Urinary bladder (tissue), 4 donors: ENCODE data around the gene ELMO1. TPM values are rescaled to one million over a fixed set of nuclear protein-coding genes. Genes with fewer than 3 reads are reported as not detected.

Experiments
- DNase-seq: peaks from one replicate; pipeline ENCODE4 v3.0.0-alpha.2; 2015; ENCODE audit errors: extremely low spot score
- H3K27ac ChIP-seq: one replicate; pipeline ENCODE4 v1.5.1; 2013; ENCODE audit warnings: low read depth, mild to moderate bottlenecking, moderate library complexity
- H3K36me3 ChIP-seq: one replicate; pipeline ENCODE4 v1.6.1; 2013; ENCODE audit warnings: mild to moderate bottlenecking, moderate library complexity; ENCODE audit not compliant: insufficient read depth
- H3K4me1 ChIP-seq: one replicate; pipeline ENCODE4 v1.6.1; 2013; ENCODE audit warnings: mild to moderate bottlenecking, moderate library complexity; ENCODE audit not compliant: insufficient read depth
- H3K4me3 ChIP-seq: one replicate; pipeline ENCODE4 v1.5.1; 2013; ENCODE audit warnings: low read depth, low read length
- WGBS: extraction: QIAGEN DNeasy Blood & Tissue Kit; methylation state at CpG from one replicate; pipeline ENCODE4 v1.1.7; 2013; 5-methylcytosine and 5-hydroxymethylcytosine counted together
- polyA plus RNA-seq: library from polyadenylated mRNA; stranded (reverse); fragments of 200-250 nt; gene quantifications from one replicate; pipeline ENCODE4 v1.2.3, GENCODE V29; 2013
- total RNA-seq: library from RNA; depleted of rRNA; stranded (reverse); fragments of >200 nt; gene quantifications from one replicate; pipeline ENCODE4 v1.2.3, GENCODE V29; 2014
- donor health status: healthy with polysubstance abuse.
- donor health status: healthy.

The ELMO1 gene
- total and polyA plus RNA-seq, 2 donors, result 14.1 to 86.7 TPM

GRCh38 chr7:37235813-37236212, 212.9 kb downstream of the ELMO1 start:
- Histone ChIP-seq H3K4me3 (no peak overlapping the region), H3K36me3 (no peaks in the 10 kb centered on the region), H3K4me1 (no peaks in the 10 kb centered on the region), H3K27ac (no peak overlapping the region)
- 61% methylated on average over 4 of the region's 4 CpGs for WGBS
- DNase-seq, result no peak

GRCh38 chr7:37234928-37235327, 213.7 kb downstream of the ELMO1 start:
- Histone ChIP-seq H3K4me1 (no peaks in the 10 kb centered on the region), H3K4me3 (no peak overlapping the region), H3K27ac (no peak overlapping the region), H3K36me3 (no peaks in the 10 kb centered on the region)
- no peak for DNase-seq
- 21% methylated on average over 1 of the region's 1 CpG for WGBS

GRCh38 chr7:37234334-37234733, 214.3 kb downstream of the ELMO1 start:
- WGBS, result 64% methylated on average over 3 of the region's 3 CpGs
- Histone ChIP-seq H3K27ac (no peak overlapping the region), H3K4me3 (no peak overlapping the region), H3K36me3 (no peaks in the 10 kb centered on the region), H3K4me1 (no peaks in the 10 kb centered on the region)
- DNase-seq, result no peak

GRCh38 chr7:37231613-37232012, 217.1 kb downstream of the ELMO1 start:
- H3K27ac ChIP-seq, result no peak overlapping the region
- 97% methylated on average over 6 of the region's 6 CpGs for WGBS

GRCh38 chr7:37230221-37230620, 218.4 kb downstream of the ELMO1 start:
- 85% methylated on average over 4 of the region's 4 CpGs for WGBS
- no peak for DNase-seq
- H3K4me3 ChIP-seq, result no peak overlapping the region
- H3K36me3 ChIP-seq, result no peaks in the 10 kb centered on the region
- no peaks in the 10 kb centered on the region for H3K4me1 ChIP-seq
- H3K27ac ChIP-seq, result no peak overlapping the region

More at GRCh38 chr7:37231613-37232012, 217.1 kb downstream of the ELMO1 start:
- Histone ChIP-seq H3K4me3 (no peak overlapping the region), H3K36me3 (no peaks in the 10 kb centered on the region), H3K4me1 (no peaks in the 10 kb centered on the region)
- DNase-seq, result no peak

GRCh38 chr7:37229381-37229780, 219.3 kb downstream of the ELMO1 start:
- no peak overlapping the region for H3K4me3 ChIP-seq
- 23% methylated on average over 1 of the region's 1 CpG for WGBS

GRCh38 chr7:37225285-37225969, 223.2 kb downstream of the ELMO1 start:
- H3K4me3 ChIP-seq, result no peak overlapping the region
- H3K27ac ChIP-seq, result no peak overlapping the region
- WGBS, result 45% methylated on average over 7 of the region's 7 CpGs
- no peak for DNase-seq
- no peaks in the 10 kb centered on the region for H3K4me1 ChIP-seq
- H3K36me3 ChIP-seq, result no peaks in the 10 kb centered on the region

More at GRCh38 chr7:37229381-37229780, 219.3 kb downstream of the ELMO1 start:
- no peak overlapping the region for H3K27ac ChIP-seq
- H3K36me3 ChIP-seq, result no peaks in the 10 kb centered on the region
- no peaks in the 10 kb centered on the region for H3K4me1 ChIP-seq
- DNase-seq, result no peak

- no peak overlapping the region for H3K27ac ChIP-seq
- no peak overlapping the region for H3K4me3 ChIP-seq
- no peaks in the 10 kb centered on the region for H3K4me1 ChIP-seq
- H3K36me3 ChIP-seq, result no peaks in the 10 kb centered on the region
- no peak for DNase-seq
- WGBS, result 88% methylated on average over 10 of the region's 10 CpGs
These were observed 223.9 kb downstream of the ELMO1 start for GRCh38 chr7:37224746-37225145.

GRCh38 chr7:37220664-37221063, 228.0 kb downstream of the ELMO1 start:
- 91% methylated on average over 6 of the region's 6 CpGs for WGBS
- DNase-seq, result no peak
- H3K27ac ChIP-seq, result no peak overlapping the region

GRCh38 chr7:37218956-37219355, 229.7 kb downstream of the ELMO1 start:
- DNase-seq, result no peak
- WGBS, result 51% methylated on average over 3 of the region's 3 CpGs
- no peak overlapping the region for H3K4me3 ChIP-seq
- H3K27ac ChIP-seq, result no peak overlapping the region
- H3K36me3 ChIP-seq, result no peaks in the 10 kb centered on the region
- H3K4me1 ChIP-seq, result no peaks in the 10 kb centered on the region

More at GRCh38 chr7:37220664-37221063, 228.0 kb downstream of the ELMO1 start:
- no peaks in the 10 kb centered on the region for H3K36me3 ChIP-seq
- no peaks in the 10 kb centered on the region for H3K4me1 ChIP-seq
- H3K4me3 ChIP-seq, result no peak overlapping the region

GRCh38 chr7:37216923-37217322, 231.7 kb downstream of the ELMO1 start:
- WGBS, result 53% methylated on average over 2 of the region's 2 CpGs
- H3K4me1 ChIP-seq, result peaks cover 2% of the 10 kb centered on the region
- no peak overlapping the region for H3K27ac ChIP-seq
- no peak overlapping the region for H3K4me3 ChIP-seq
- H3K36me3 ChIP-seq, result no peaks in the 10 kb centered on the region
- DNase-seq, result no peak

- WGBS, result 79% methylated on average over 10 of the region's 10 CpGs
- H3K4me3 ChIP-seq, result no peak overlapping the region
- no peaks in the 10 kb centered on the region for H3K36me3 ChIP-seq
- H3K27ac ChIP-seq, result no peak overlapping the region
- no peak for DNase-seq
- H3K4me1 ChIP-seq, result peaks cover 2% of the 10 kb centered on the region
These were observed 232.4 kb downstream of the ELMO1 start for GRCh38 chr7:37216156-37216852.

GRCh38 chr7:37215290-37215923, 233.3 kb downstream of the ELMO1 start:
- no peak overlapping the region for H3K27ac ChIP-seq
- H3K4me3 ChIP-seq, result no peak overlapping the region
- 86% methylated on average over 3 of the region's 3 CpGs for WGBS
- H3K4me1 ChIP-seq, result peaks cover 2% of the 10 kb centered on the region
- no peaks in the 10 kb centered on the region for H3K36me3 ChIP-seq
- no peak for DNase-seq

- no peak overlapping the region for H3K27ac ChIP-seq
- no peaks in the 10 kb centered on the region for H3K36me3 ChIP-seq
- H3K4me3 ChIP-seq, result no peak overlapping the region
- no peak for DNase-seq
- H3K4me1 ChIP-seq, result peaks cover 2% of the 10 kb centered on the region
- WGBS, result 47% methylated on average over 8 of the region's 8 CpGs
These were observed 236.1 kb downstream of the ELMO1 start for GRCh38 chr7:37212556-37212955.
